ENCODE results near the gene RNGTT. TPM values are rescaled to one million over a fixed set of nuclear protein-coding genes. Genes with fewer than 3 reads are reported as not detected.

RNGTT gene
- total RNA-seq, 6 experiments from 2014 or later, result 16.0 to 17.4 (median 16.8) TPM

- no peaks in the 10 kb centered on the region for H3K9me3 Mint-ChIP-seq
- no peak overlapping the region for H3K4me3 Mint-ChIP-seq
- H3K27me3 Mint-ChIP-seq (ENCODE audit: insufficient read depth), result no peaks in the 10 kb centered on the region
- no peaks in the 10 kb centered on the region for H3K36me3 Mint-ChIP-seq (ENCODE audit: low read depth)
- TF ChIP-seq CTCF (IDR thresholded peaks at IDR 0.05), result no peak
- peaks cover 11% of the 10 kb centered on the region; the same call in 1 of the 2 replicates for H3K4me1 Mint-ChIP-seq (ENCODE audit: low read depth)
- no peak overlapping the region for H3K27ac Mint-ChIP-seq
- DNase-seq, result no peak
These were observed 326.5 kb downstream of the RNGTT start for GRCh38 chr6:88636871-88637270.

GRCh38 chr6:88633782-88634181 lies 329.6 kb downstream of the RNGTT start:
- DNase-seq, result no peak
- Mint-ChIP-seq H3K4me3 (no peak overlapping the region), H3K4me1 (ENCODE audit: low read depth) (no peaks in the 10 kb centered on the region; the same call in 1 of the 2 replicates), H3K27me3 (ENCODE audit: insufficient read depth) (no peaks in the 10 kb centered on the region), H3K9me3 (no peaks in the 10 kb centered on the region), H3K36me3 (ENCODE audit: low read depth) (no peaks in the 10 kb centered on the region), H3K27ac (no peak overlapping the region)
- no peak for TF ChIP-seq CTCF (IDR thresholded peaks at IDR 0.05)

DNA sequence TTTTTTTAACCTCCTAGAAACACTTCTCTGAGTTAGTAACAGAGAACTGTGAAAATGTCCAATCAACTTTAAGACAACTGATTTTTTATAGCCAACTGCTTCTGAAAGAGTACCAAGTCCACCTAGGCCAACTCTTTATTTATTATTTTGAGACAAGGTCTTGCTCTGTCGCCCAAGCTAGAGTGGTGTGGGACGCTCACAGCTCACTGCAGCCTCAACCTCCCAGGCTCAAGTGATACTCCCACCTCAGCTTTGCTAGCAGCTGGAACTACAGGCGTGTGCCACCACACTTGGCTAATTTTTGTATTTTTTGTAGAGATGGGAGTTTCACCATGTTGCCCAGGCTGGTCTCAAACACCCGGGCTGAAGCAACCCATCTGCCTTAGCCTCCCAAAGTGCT lies 331.6 kb downstream of the RNGTT start:
- Mint-ChIP-seq H3K4me3 (no peak overlapping the region), H3K9me3 (no peaks in the 10 kb centered on the region), H3K27ac (no peak overlapping the region), H3K36me3 (ENCODE audit: low read depth) (no peaks in the 10 kb centered on the region), H3K27me3 (ENCODE audit: insufficient read depth) (no peaks in the 10 kb centered on the region), H3K4me1 (ENCODE audit: low read depth) (no peaks in the 10 kb centered on the region; the same call in 1 of the 2 replicates)
- DNase-seq, result no peak
- no peak for TF ChIP-seq CTCF (IDR thresholded peaks at IDR 0.05)

- Mint-ChIP-seq H3K36me3 (ENCODE audit: low read depth) (no peaks in the 10 kb centered on the region), H3K27me3 (ENCODE audit: insufficient read depth) (no peaks in the 10 kb centered on the region), H3K27ac (no peak overlapping the region), H3K9me3 (no peaks in the 10 kb centered on the region), H3K4me3 (no peak overlapping the region), H3K4me1 (ENCODE audit: low read depth) (no peaks in the 10 kb centered on the region; the same call in 1 of the 2 replicates)
- no peak for DNase-seq
- TF ChIP-seq CTCF (IDR thresholded peaks at IDR 0.05), result no peak
These were observed 333.5 kb downstream of the RNGTT start for GRCh38 chr6:88629838-88630494.

GRCh38 chr6:88626460-88626859 lies 337.0 kb downstream of the RNGTT start:
- Mint-ChIP-seq H3K4me1 (ENCODE audit: low read depth) (no peaks in the 10 kb centered on the region), H3K4me3 (no peak overlapping the region), H3K27me3 (ENCODE audit: insufficient read depth) (no peaks in the 10 kb centered on the region), H3K27ac (no peak overlapping the region), H3K36me3 (ENCODE audit: low read depth) (no peaks in the 10 kb centered on the region), H3K9me3 (no peaks in the 10 kb centered on the region)
- DNase-seq, result no peak
- TF ChIP-seq CTCF (IDR thresholded peaks at IDR 0.05), result no peak

All from HFFc6 (cell line).